HCT116 (cell line): ENCODE data around the gene GLOD5.

Experiments used
- CEBPB ChIP-seq: IDR thresholded peaks from 2 replicates; pipeline ENCODE4 v1.6.1; 2012; ENCODE audit warnings: low read depth
- EGR1 ChIP-seq: IDR thresholded peaks from 2 replicates; pipeline ENCODE4 v1.6.1; 2012; ENCODE audit warnings: low read depth
- ELF1 ChIP-seq: IDR thresholded peaks from 2 replicates; pipeline ENCODE4 v1.6.1; 2012; ENCODE audit warnings: low read depth, borderline replicate concordance
- EZH2 ChIP-seq: fragments of 200-600 bp; sonication (generic); IDR thresholded peaks from 2 replicates; pipeline ENCODE4 v1.6.1; 2017; ENCODE audit warnings: antibody characterized with exemption, mixed run types
- POLR2A ChIP-seq: IDR thresholded peaks from 2 replicates; pipeline ENCODE4 v1.7.0; 2011; ENCODE audit warnings: borderline replicate concordance; ENCODE audit not compliant: insufficient read depth, insufficient read length; ENCODE audit errors: extremely low read depth
- POLR2AphosphoS5 ChIP-seq: IDR thresholded peaks from 2 replicates; pipeline ENCODE4 v1.6.1; 2011; ENCODE audit warnings: mild to moderate bottlenecking, low read depth, low read length, moderate library complexity
- RAD21 ChIP-seq: IDR thresholded peaks from 2 replicates; pipeline ENCODE4 v1.6.1; 2012; ENCODE audit warnings: low read depth, mild to moderate bottlenecking
- SP1 ChIP-seq: IDR thresholded peaks from 2 replicates; pipeline ENCODE4 v1.6.1; 2012; ENCODE audit warnings: low read depth
- TCF7L2 ChIP-seq: IDR thresholded peaks from 2 replicates; pipeline ENCODE4 v1.7.0; 2011; ENCODE audit warnings: borderline replicate concordance, inconsistent platforms; ENCODE audit not compliant: insufficient read depth, insufficient read length; ENCODE audit errors: extremely low read depth
- TF ChIP-seq, protein P1 (sequence below): IDR thresholded peaks from 2 replicates; pipeline ENCODE4 v1.6.1; 2012; ENCODE audit warnings: low read depth
- TF ChIP-seq, protein P2 (sequence below), 3 experiments: fragments of 200-600 bp in 1 of 3; sonication (generic) in 1 of 3; IDR thresholded peaks in 2 of 3; conservative IDR thresholded peaks in 1 of 3; 2 replicates each; pipeline ENCODE4 v1.5.1; 2012 to 2017; ENCODE audit warnings: low read depth in 2 of 3, low read length in 2 of 3, antibody characterized with exemption in 1 of 3, borderline replicate concordance in 1 of 3, control low read depth in 1 of 3, mild to moderate bottlenecking in 1 of 3, mixed read lengths in 1 of 3, mixed run types in 1 of 3, moderate library complexity in 1 of 3; ENCODE audit not compliant: insufficient read depth in 1 of 3
- TF ChIP-seq, protein P3 (sequence below): IDR thresholded peaks from 2 replicates; pipeline ENCODE4 v1.6.1; 2012

DNA sequence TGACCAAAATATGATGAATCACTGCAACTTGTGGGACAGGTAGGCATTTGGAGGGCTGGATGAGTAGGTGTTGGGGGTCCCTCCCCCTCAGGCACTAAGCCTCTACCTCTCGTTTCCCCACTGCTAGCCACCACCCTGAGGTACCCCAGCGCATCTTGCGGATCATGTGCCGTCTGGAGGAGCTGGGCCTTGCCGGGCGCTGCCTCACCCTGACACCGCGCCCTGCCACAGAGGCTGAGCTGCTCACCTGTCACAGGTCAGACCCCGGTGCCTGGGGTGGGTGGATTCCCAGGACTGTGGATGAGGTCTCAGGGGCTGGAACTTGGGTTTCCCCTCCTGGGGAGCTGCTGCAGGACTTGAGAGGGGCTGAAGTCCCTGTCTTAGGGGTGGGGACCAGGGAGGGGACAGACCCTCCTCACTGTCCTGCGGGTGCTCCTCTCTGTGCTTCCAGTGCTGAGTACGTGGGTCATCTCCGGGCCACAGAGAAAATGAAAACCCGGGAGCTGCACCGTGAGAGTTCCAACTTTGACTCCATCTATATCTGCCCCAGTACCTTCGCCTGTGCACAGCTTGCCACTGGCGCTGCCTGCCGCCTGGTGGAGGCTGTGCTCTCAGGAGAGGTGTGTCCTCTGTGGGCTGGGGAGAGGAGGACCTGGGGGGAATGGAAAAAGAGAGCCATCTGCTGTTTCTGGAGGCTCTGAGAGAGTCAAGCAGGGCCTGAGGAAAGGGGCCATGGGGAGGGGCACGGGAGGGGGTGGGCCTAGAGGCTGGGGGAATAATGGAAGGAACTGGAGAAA lies 54.7 kb downstream of the GLOD5 start:
- TF ChIP-seq RAD21 (no peak), TCF7L2 (no peak), POLR2AphosphoS5 (no peak), POLR2A (no peak), SP1 (no peak), CEBPB (no peak), EGR1 (no peak), EZH2 (no peak), ELF1 (no peak)
- TF ChIP-seq, protein P1, sequence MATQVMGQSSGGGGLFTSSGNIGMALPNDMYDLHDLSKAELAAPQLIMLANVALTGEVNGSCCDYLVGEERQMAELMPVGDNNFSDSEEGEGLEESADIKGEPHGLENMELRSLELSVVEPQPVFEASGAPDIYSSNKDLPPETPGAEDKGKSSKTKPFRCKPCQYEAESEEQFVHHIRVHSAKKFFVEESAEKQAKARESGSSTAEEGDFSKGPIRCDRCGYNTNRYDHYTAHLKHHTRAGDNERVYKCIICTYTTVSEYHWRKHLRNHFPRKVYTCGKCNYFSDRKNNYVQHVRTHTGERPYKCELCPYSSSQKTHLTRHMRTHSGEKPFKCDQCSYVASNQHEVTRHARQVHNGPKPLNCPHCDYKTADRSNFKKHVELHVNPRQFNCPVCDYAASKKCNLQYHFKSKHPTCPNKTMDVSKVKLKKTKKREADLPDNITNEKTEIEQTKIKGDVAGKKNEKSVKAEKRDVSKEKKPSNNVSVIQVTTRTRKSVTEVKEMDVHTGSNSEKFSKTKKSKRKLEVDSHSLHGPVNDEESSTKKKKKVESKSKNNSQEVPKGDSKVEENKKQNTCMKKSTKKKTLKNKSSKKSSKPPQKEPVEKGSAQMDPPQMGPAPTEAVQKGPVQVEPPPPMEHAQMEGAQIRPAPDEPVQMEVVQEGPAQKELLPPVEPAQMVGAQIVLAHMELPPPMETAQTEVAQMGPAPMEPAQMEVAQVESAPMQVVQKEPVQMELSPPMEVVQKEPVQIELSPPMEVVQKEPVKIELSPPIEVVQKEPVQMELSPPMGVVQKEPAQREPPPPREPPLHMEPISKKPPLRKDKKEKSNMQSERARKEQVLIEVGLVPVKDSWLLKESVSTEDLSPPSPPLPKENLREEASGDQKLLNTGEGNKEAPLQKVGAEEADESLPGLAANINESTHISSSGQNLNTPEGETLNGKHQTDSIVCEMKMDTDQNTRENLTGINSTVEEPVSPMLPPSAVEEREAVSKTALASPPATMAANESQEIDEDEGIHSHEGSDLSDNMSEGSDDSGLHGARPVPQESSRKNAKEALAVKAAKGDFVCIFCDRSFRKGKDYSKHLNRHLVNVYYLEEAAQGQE: no peak
- TF ChIP-seq, protein P2, sequence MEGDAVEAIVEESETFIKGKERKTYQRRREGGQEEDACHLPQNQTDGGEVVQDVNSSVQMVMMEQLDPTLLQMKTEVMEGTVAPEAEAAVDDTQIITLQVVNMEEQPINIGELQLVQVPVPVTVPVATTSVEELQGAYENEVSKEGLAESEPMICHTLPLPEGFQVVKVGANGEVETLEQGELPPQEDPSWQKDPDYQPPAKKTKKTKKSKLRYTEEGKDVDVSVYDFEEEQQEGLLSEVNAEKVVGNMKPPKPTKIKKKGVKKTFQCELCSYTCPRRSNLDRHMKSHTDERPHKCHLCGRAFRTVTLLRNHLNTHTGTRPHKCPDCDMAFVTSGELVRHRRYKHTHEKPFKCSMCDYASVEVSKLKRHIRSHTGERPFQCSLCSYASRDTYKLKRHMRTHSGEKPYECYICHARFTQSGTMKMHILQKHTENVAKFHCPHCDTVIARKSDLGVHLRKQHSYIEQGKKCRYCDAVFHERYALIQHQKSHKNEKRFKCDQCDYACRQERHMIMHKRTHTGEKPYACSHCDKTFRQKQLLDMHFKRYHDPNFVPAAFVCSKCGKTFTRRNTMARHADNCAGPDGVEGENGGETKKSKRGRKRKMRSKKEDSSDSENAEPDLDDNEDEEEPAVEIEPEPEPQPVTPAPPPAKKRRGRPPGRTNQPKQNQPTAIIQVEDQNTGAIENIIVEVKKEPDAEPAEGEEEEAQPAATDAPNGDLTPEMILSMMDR (IDR thresholded peaks at IDR 0.05 in 2 of 3, conservative IDR thresholded peaks at IDR 0.05 in 1 of 3; ENCODE audit: borderline replicate concordance in 1 of 3, insufficient read depth in 1 of 3, low read depth in 2 of 3, low read length in 2 of 3): no peak
- TF ChIP-seq, protein P3, sequence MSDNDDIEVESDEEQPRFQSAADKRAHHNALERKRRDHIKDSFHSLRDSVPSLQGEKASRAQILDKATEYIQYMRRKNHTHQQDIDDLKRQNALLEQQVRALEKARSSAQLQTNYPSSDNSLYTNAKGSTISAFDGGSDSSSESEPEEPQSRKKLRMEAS: no peak
